22Rv1 (cell line): Measurements from ENCODE around the gene SIGLECL1.

Experiments
- H3K27ac ChIP-seq: fragments of 450-650 bp; 2 replicates; pipeline ENCODE4 v1.5.1; 2017
- ZFX ChIP-seq: fragments of 450-650 bp; IDR thresholded peaks from 2 replicates; pipeline ENCODE4 v1.6.1; 2017; ENCODE audit warnings: antibody characterized with exemption, borderline replicate concordance
- TF ChIP-seq, protein P1 (sequence below): fragments of 450-650 bp; IDR thresholded peaks from 2 replicates; pipeline ENCODE4 v1.5.1; 2017; ENCODE audit warnings: mild to moderate bottlenecking

Gene SIGLECL1

DNA sequence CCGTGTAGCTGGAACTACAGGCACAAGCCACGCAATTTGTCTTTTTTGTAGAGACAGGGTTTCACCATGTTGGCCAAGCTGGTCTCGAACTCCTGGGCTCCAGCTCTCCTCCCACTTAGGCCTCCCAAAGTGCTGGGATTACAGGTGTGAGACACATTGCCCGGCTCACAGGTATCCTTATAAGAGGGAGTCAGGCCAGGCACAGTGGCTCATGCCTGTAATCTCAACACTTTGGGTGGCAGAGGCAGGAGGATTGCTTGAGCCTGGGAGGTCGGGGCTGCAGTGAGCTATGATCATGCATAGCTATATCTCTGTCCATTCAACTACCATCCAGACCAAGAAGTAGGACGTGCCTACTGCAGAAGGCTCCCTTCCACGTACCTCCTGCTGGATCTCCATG is 50.4 kb downstream of the SIGLECL1 start:
- TF ChIP-seq, protein P1, sequence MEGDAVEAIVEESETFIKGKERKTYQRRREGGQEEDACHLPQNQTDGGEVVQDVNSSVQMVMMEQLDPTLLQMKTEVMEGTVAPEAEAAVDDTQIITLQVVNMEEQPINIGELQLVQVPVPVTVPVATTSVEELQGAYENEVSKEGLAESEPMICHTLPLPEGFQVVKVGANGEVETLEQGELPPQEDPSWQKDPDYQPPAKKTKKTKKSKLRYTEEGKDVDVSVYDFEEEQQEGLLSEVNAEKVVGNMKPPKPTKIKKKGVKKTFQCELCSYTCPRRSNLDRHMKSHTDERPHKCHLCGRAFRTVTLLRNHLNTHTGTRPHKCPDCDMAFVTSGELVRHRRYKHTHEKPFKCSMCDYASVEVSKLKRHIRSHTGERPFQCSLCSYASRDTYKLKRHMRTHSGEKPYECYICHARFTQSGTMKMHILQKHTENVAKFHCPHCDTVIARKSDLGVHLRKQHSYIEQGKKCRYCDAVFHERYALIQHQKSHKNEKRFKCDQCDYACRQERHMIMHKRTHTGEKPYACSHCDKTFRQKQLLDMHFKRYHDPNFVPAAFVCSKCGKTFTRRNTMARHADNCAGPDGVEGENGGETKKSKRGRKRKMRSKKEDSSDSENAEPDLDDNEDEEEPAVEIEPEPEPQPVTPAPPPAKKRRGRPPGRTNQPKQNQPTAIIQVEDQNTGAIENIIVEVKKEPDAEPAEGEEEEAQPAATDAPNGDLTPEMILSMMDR = no peak
- no peak for TF ChIP-seq ZFX
- no peak overlapping the region for H3K27ac ChIP-seq

DNA sequence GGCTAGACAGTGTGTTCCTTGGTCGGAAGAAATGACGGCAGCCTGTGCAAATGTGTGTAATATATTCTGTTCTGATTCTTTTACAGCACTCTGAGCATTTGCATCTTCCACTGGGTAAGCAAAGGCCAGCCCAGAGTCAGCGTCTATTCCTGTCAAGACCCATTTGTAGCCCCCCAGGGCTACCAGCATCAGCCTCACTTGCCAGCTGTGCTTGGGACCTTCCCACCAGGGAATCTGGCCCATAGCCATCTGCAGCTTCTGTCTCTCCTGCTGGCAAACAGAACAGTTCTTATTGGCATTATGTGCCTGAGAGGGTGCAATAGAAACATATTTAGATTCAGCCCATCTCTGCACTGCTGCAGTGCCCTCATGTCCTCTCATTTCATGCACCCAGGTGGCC is 54.6 kb downstream of the SIGLECL1 start:
- no peak overlapping the region for H3K27ac ChIP-seq
- TF ChIP-seq, protein P1 = no peak
- TF ChIP-seq ZFX = no peak

DNA sequence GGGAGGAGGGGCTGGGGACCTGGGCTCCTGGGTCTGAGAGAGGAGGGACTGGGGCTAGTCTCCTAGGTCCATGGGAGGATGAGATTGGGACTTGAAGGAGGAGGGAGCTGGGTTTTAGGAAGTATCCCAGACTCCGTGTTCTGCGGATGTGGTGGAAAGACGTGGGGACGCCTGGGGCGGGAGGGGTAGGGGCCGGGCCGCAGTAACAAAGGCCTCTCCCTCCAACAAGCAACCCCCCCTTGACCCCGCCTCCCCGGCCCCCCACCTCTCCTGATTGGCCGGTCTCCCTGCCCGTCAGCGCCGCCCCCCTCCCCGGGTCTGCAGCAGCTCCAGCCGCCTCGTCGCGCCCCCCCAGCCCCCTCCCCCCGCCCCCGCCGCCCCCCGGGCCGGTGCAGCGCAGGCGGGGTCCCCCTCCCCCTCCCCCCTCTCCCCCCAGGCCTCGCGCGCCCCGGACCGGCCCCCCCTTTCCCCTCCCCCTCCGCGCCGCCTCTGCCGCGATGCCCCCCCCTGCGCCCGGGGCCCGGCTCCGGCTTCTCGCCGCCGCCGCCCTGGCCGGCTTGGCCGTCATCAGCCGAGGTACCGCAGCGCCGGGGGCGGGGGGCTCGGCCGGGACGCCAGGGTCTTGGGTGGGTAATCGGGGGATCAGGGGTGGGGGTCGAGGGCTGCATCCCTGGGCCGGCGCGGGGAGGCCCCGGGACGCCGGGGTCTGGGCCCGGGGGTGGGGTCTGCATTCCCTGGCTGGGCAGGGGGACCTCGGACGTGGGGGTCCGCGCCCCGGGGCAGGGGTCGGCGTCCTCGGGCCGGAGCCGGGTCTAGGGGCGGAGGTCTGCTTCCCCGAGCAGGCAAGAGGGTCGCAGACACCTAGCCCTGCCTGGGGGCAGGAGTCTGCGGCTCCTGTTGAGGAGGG is 60.7 kb downstream of the SIGLECL1 start, which contains the start of gene IGLON5:
Gene IGLON5 (plus strand): TSS at position 294 of the 907 bp plus-strand sequence. CDS start 204 bp downstream, at position 498.
- no peak within 1 kb of the TSS for H3K27ac ChIP-seq
- TF ChIP-seq, protein P1 = no peak
- TF ChIP-seq ZFX = no peak

DNA sequence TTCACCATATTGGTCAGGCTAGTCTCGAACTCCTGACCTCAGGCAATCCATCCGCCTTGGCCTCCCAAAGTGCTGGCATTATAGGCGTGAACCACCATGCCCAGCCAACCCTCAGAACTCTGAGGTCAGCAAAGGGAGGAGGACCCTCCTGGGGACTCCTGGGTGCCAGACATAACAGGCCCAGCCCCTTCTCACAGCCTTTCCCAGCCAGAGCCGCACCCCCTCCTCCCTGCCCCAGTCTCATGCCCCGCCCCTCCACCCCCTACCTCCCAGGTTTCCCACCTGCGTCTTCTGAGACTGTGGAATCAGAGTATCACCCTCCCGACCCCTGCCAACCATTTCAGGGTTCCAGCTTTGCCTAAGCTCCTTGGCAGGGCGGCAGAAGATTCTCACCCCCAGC is 65.8 kb downstream of the SIGLECL1 start:
- no peak overlapping the region for H3K27ac ChIP-seq
- TF ChIP-seq ZFX = no peak
- TF ChIP-seq, protein P1 = no peak

DNA sequence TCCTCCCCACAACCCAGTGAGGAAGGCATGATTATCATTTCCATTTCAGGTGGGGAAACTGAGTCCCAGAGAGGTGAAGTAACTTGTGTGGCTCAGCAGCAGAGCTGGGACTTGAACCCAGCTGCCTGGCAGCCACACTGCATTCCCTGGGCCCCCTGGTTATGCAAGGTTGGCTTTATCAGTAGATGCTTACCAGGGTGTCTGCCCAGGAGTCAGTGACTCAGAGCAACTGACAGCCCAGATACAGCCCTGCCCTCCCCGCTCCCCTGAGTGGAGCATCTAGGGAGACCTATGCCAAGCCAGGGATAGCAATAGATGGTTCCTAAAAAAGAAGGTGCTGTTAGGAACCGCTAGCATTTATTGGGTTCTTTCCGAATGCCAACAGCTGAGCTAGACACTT is 66.5 kb downstream of the SIGLECL1 start:
- TF ChIP-seq ZFX = no peak
- TF ChIP-seq, protein P1 = no peak
- H3K27ac ChIP-seq = no peak overlapping the region

DNA sequence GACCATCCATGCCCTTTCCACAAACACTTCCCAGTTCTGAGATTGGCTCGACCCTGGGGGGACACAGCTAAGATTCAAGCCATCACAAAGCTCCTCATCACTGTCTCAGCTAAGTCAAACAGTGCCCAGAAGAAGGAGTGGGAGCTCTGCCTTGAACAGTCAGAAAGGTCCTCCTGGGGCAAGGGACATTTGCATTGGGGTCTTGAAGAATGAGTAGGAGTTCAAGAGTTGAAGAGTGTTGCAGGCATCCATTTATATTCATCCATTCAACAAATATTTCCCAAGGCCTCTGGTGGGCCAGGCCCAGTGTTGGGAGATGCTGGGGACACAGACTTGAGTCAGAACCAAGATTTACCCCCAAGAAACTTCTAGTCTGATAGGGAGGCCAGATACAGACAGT is 67.1 kb downstream of the SIGLECL1 start:
- H3K27ac ChIP-seq = no peak overlapping the region
- no peak for TF ChIP-seq ZFX
- TF ChIP-seq, protein P1 = no peak
